T-helper 1 cell treated with Interleukin-12 subunit alpha and Interleukin-12 subunit beta and Interleukin-4 antibody, amounts not matched to agents 30 μg/mL and 1 μg/mL, for 36 hours (primary cell): ENCODE results near the gene CERKL.

Source experiments
- H3K27ac Mint-ChIP-seq: one replicate; pipeline ENCODE4 v1.8.0; 2021; ENCODE audit warnings: mild to moderate bottlenecking, mixed read lengths
- H3K27me3 Mint-ChIP-seq: one replicate; pipeline ENCODE4 v1.8.0; 2021; ENCODE audit warnings: low read depth, mixed read lengths
- H3K36me3 Mint-ChIP-seq: one replicate; pipeline ENCODE4 v1.8.0; 2021; ENCODE audit warnings: low read depth, mixed read lengths
- H3K4me1 Mint-ChIP-seq: one replicate; pipeline ENCODE4 v1.8.0; 2021; ENCODE audit warnings: low read depth, mixed read lengths
- H3K4me3 Mint-ChIP-seq: one replicate; pipeline ENCODE4 v1.8.0; 2021; ENCODE audit warnings: mild to moderate bottlenecking, moderate library complexity, mixed read lengths
- H3K9me3 Mint-ChIP-seq: one replicate; pipeline ENCODE4 v1.8.0; 2021; ENCODE audit warnings: mixed read lengths

Gene CERKL

GRCh38 chr2:181682026-181682789 is 25.3 kb upstream of the CERKL start:
- Mint-ChIP-seq H3K27ac (peak overlapping the region; percentile 55), H3K36me3 (peaks cover 14% of the 10 kb centered on the region), H3K4me1 (peaks cover 34% of the 10 kb centered on the region), H3K9me3 (peaks cover 9% of the 10 kb centered on the region), H3K27me3 (peaks cover 96% of the 10 kb centered on the region), H3K4me3 (peak overlapping the region; percentile 21)

GRCh38 chr2:181680937-181681811 is 24.3 kb upstream of the CERKL start:
- Mint-ChIP-seq H3K27ac (peak overlapping the region; percentile 68), H3K27me3 (peaks cover 94% of the 10 kb centered on the region), H3K4me3 (peak overlapping the region; percentile 41), H3K36me3 (peaks cover 14% of the 10 kb centered on the region), H3K4me1 (peaks cover 34% of the 10 kb centered on the region), H3K9me3 (peaks cover 9% of the 10 kb centered on the region)

GRCh38 chr2:181680055-181680936 is 23.4 kb upstream of the CERKL start, which contains the start of gene NEUROD1:
Gene NEUROD1 (minus strand): TSS chr2:181680517. CDS start chr2:181678860, 1,657 bp downstream.
- peak within 1 kb of the TSS; percentile 68 for H3K27ac Mint-ChIP-seq
- peaks cover 34% of the 10 kb centered on the region for H3K4me1 Mint-ChIP-seq

GRCh38 chr2:181679544-181679979 is 22.7 kb upstream of the CERKL start:
- no peak overlapping the region for H3K4me3 Mint-ChIP-seq
- peaks cover 88% of the 10 kb centered on the region for H3K27me3 Mint-ChIP-seq
- peak overlapping the region; percentile 17 for H3K27ac Mint-ChIP-seq
- peaks cover 10% of the 10 kb centered on the region for H3K36me3 Mint-ChIP-seq
- peaks cover 30% of the 10 kb centered on the region for H3K4me1 Mint-ChIP-seq
- peaks cover 9% of the 10 kb centered on the region for H3K9me3 Mint-ChIP-seq

More at GRCh38 chr2:181680055-181680936, 23.4 kb upstream of the CERKL start, which contains the start of gene NEUROD1:
- peak within 1 kb of the TSS; percentile 41 for H3K4me3 Mint-ChIP-seq
- peaks cover 89% of the 10 kb centered on the region for H3K27me3 Mint-ChIP-seq
- H3K9me3 Mint-ChIP-seq, result peaks cover 9% of the 10 kb centered on the region
- H3K36me3 Mint-ChIP-seq, result peaks cover 14% of the 10 kb centered on the region

- peaks cover 88% of the 10 kb centered on the region for H3K27me3 Mint-ChIP-seq
These were observed 22.1 kb upstream of the CERKL start for GRCh38 chr2:181678861-181679543.

GRCh38 chr2:181677912-181678586 is 21.1 kb upstream of the CERKL start:
- Mint-ChIP-seq H3K4me1 (peaks cover 27% of the 10 kb centered on the region), H3K9me3 (peaks cover 9% of the 10 kb centered on the region), H3K4me3 (peak overlapping the region; percentile 23), H3K36me3 (peaks cover 9% of the 10 kb centered on the region), H3K27ac (peak overlapping the region; percentile 76), H3K27me3 (peaks cover 83% of the 10 kb centered on the region)

More at GRCh38 chr2:181678861-181679543, 22.1 kb upstream of the CERKL start:
- Mint-ChIP-seq H3K4me3 (no peak overlapping the region), H3K4me1 (peaks cover 30% of the 10 kb centered on the region), H3K36me3 (peaks cover 9% of the 10 kb centered on the region), H3K9me3 (peaks cover 9% of the 10 kb centered on the region), H3K27ac (peak overlapping the region; percentile 52)

GRCh38 chr2:181675254-181675653 is 18.3 kb upstream of the CERKL start:
- Mint-ChIP-seq H3K36me3 (peaks cover 6% of the 10 kb centered on the region), H3K4me3 (no peak overlapping the region), H3K27me3 (peaks cover 68% of the 10 kb centered on the region), H3K9me3 (peaks cover 9% of the 10 kb centered on the region), H3K4me1 (peaks cover 13% of the 10 kb centered on the region), H3K27ac (no peak overlapping the region)

- peaks cover 6% of the 10 kb centered on the region for H3K36me3 Mint-ChIP-seq
- H3K27ac Mint-ChIP-seq, result no peak overlapping the region
- H3K27me3 Mint-ChIP-seq, result peaks cover 63% of the 10 kb centered on the region
- H3K4me3 Mint-ChIP-seq, result no peak overlapping the region
- H3K9me3 Mint-ChIP-seq, result peaks cover 8% of the 10 kb centered on the region
- peaks cover 13% of the 10 kb centered on the region for H3K4me1 Mint-ChIP-seq
These were observed 17.6 kb upstream of the CERKL start for GRCh38 chr2:181674461-181674860.

GRCh38 chr2:181673173-181673572 is 16.3 kb upstream of the CERKL start:
- Mint-ChIP-seq H3K4me1 (peaks cover 11% of the 10 kb centered on the region), H3K4me3 (no peak overlapping the region), H3K36me3 (peaks cover 4% of the 10 kb centered on the region), H3K27me3 (peaks cover 62% of the 10 kb centered on the region), H3K27ac (no peak overlapping the region), H3K9me3 (no peaks in the 10 kb centered on the region)

GRCh38 chr2:181672255-181673008 is 15.5 kb upstream of the CERKL start:
- Mint-ChIP-seq H3K27me3 (peaks cover 59% of the 10 kb centered on the region), H3K36me3 (no peaks in the 10 kb centered on the region), H3K4me1 (peaks cover 6% of the 10 kb centered on the region), H3K9me3 (no peaks in the 10 kb centered on the region), H3K27ac (no peak overlapping the region), H3K4me3 (no peak overlapping the region)

GRCh38 chr2:181670632-181671031 is 13.7 kb upstream of the CERKL start:
- Mint-ChIP-seq H3K9me3 (no peaks in the 10 kb centered on the region), H3K4me1 (peaks cover 6% of the 10 kb centered on the region), H3K36me3 (no peaks in the 10 kb centered on the region), H3K27me3 (peaks cover 49% of the 10 kb centered on the region), H3K27ac (no peak overlapping the region), H3K4me3 (no peak overlapping the region)

GRCh38 chr2:181667234-181667633 is 10.3 kb upstream of the CERKL start:
- Mint-ChIP-seq H3K4me3 (no peak overlapping the region), H3K4me1 (no peaks in the 10 kb centered on the region), H3K27me3 (peaks cover 27% of the 10 kb centered on the region), H3K9me3 (no peaks in the 10 kb centered on the region), H3K27ac (no peak overlapping the region), H3K36me3 (no peaks in the 10 kb centered on the region)
